Endothelial cell of umbilical vein (primary cell): ENCODE measurements around the gene LRRC7. TPM values are rescaled to one million over a fixed set of nuclear protein-coding genes. Genes with fewer than 3 reads are reported as not detected.

Experiments used
- BruUV-seq: library from RNA; stranded (reverse); fragments of 400-500 nt; replicated peaks from 2 replicates; lab custom pipeline; 2021; lab: Mats Ljungman, UMichigan
- CTCF ChIA-PET: fragments of 300-600, 350-600 bp; sonication (Branson Sonifier 250); formaldehyde crosslinking; loops from one replicate; lab custom pipeline; 2021; ENCODE audit warnings: antibody characterized with exemption, inconsistent platforms; lab: Charles Lee
- POLR2A ChIA-PET: fragments of 300-600, 350-600 bp; sonication (Branson Sonifier 250); formaldehyde crosslinking; loops from one replicate; lab custom pipeline; 2021; ENCODE audit warnings: antibody characterized with exemption, inconsistent platforms; lab: Charles Lee
- DNase-seq: peaks from one replicate; pipeline ENCODE4 v3.0.0-alpha.2; 2011; ENCODE audit warnings: low read depth, low spot score
- FAIRE-seq: peaks from 2 replicates; lab custom pipeline; 2011; peaks lifted over from hg19 to GRCh38; lab: Jason Lieb, UNC
- H2AFZ ChIP-seq: 2 replicates; pipeline ENCODE4 v1.6.0; 2012; ENCODE audit warnings: low read depth, low read length, control low read depth, inconsistent platforms
- H3K27ac ChIP-seq: 2 replicates; pipeline ENCODE4 v1.5.1; 2011; ENCODE audit warnings: low read depth, mild to moderate bottlenecking, control low read depth, low read length, moderate library complexity; ENCODE audit not compliant: insufficient read depth
- H3K27me3 ChIP-seq, 2 experiments: 2 replicates each; pipeline versions ENCODE4 v1.6.0 to v1.6.1; 2011; ENCODE audit warnings: low read length in 2 of 2, mixed read lengths in 1 of 2; ENCODE audit not compliant: control insufficient read depth in 2 of 2, insufficient read depth in 2 of 2
- H3K36me3 ChIP-seq, 2 experiments: 2 replicates in 1 of 2; 3 replicates in 1 of 2; pipeline ENCODE4 v1.5.1; 2011; ENCODE audit warnings: low read length in 2 of 2, mild to moderate bottlenecking in 1 of 2, moderate library complexity in 1 of 2; ENCODE audit not compliant: control insufficient read depth in 2 of 2, insufficient read depth in 2 of 2; ENCODE audit errors: extremely low read depth in 1 of 2
- H3K4me1 ChIP-seq: 3 replicates; pipeline ENCODE4 v1.5.1; 2011; ENCODE audit warnings: mild to moderate bottlenecking, low read length; ENCODE audit not compliant: control insufficient read depth, insufficient read depth; ENCODE audit errors: extremely low read depth
- H3K4me2 ChIP-seq: 2 replicates; pipeline ENCODE4 v1.6.1; 2011; ENCODE audit warnings: low read length, control low read depth, mixed read lengths; ENCODE audit not compliant: insufficient read depth
- H3K4me3 ChIP-seq, 3 experiments: fragments of 200-600 bp in 1 of 3; sonication (generic), shearing (Covaris generic) in 1 of 3; replicated peaks in 1 of 3; 2 replicates each; pipeline ENCODE4 v1.5.1; 2011 to 2016; ENCODE audit warnings: control low read depth in 3 of 3, low read length in 3 of 3, mild to moderate bottlenecking in 2 of 3, inconsistent platforms in 1 of 3, low read depth in 1 of 3, moderate library complexity in 1 of 3; ENCODE audit not compliant: insufficient read depth in 1 of 3
- H3K79me2 ChIP-seq: 2 replicates; pipeline ENCODE4 v1.6.0; 2012; ENCODE audit warnings: low read length, inconsistent platforms; ENCODE audit not compliant: control insufficient read depth, insufficient read depth
- H3K9ac ChIP-seq: replicated peaks from 2 replicates; pipeline ENCODE3; 2011; ENCODE audit warnings: low read length, control low read depth; ENCODE audit not compliant: insufficient read depth; ENCODE audit errors: extremely low read depth
- H3K9me1 ChIP-seq: replicated peaks from 3 replicates; pipeline ENCODE4 v1.6.0; 2011; ENCODE audit warnings: mild to moderate bottlenecking, low read length; ENCODE audit not compliant: control insufficient read depth, insufficient read depth; ENCODE audit errors: extremely low read depth
- H3K9me3 ChIP-seq: replicated peaks from 2 replicates; pipeline ENCODE4 v1.5.1; 2012; ENCODE audit warnings: low read length, inconsistent platforms; ENCODE audit not compliant: control insufficient read depth, insufficient read depth
- H4K20me1 ChIP-seq: replicated peaks from 2 replicates; pipeline ENCODE3; 2011; ENCODE audit warnings: mild to moderate bottlenecking, low read length; ENCODE audit not compliant: control insufficient read depth, insufficient read depth; ENCODE audit errors: extremely low read depth
- CTCF ChIP-seq, 2 donors: IDR thresholded peaks; 1 replicate in 1 of 2; 2 replicates in 1 of 2; pipeline ENCODE4 v1.5.1; 2011; ENCODE audit warnings: low read length in 2 of 2, mild to moderate bottlenecking in 2 of 2, moderate library complexity in 2 of 2, control low read depth in 1 of 2, inconsistent platforms in 1 of 2, low read depth in 1 of 2; ENCODE audit not compliant: insufficient read depth in 1 of 2; ENCODE audit errors: extremely low read depth in 1 of 2
- EZH2 ChIP-seq: IDR thresholded peaks from 2 replicates; pipeline ENCODE4 v1.6.1; 2012; ENCODE audit warnings: borderline replicate concordance, low read depth, mild to moderate bottlenecking, moderate library complexity, low read length, inconsistent platforms; ENCODE audit not compliant: severe bottlenecking
- FOS ChIP-seq: IDR thresholded peaks from 2 replicates; pipeline ENCODE4 v1.6.1; 2011; ENCODE audit warnings: mild to moderate bottlenecking, low read length, moderate library complexity, borderline replicate concordance; ENCODE audit not compliant: insufficient read depth
- GATA2 ChIP-seq: IDR thresholded peaks from 2 replicates; pipeline ENCODE4 v1.7.0; 2011; ENCODE audit warnings: low read depth, mild to moderate bottlenecking, moderate library complexity, mixed read lengths, low read length; ENCODE audit not compliant: insufficient read length, insufficient read depth
- JUN ChIP-seq: IDR thresholded peaks from 2 replicates; pipeline ENCODE4 v1.6.1; 2011; ENCODE audit warnings: borderline replicate concordance, low read depth; ENCODE audit not compliant: insufficient read length, insufficient read depth
- MAX ChIP-seq: IDR thresholded peaks from 2 replicates; pipeline ENCODE4 v1.6.1; 2011; ENCODE audit not compliant: insufficient read depth, insufficient read length
- MYC ChIP-seq: IDR thresholded peaks from one replicate; pipeline ENCODE4 v1.6.1; 2011; ENCODE audit warnings: mild to moderate bottlenecking, low read depth, low read length
- POLR2A ChIP-seq: IDR thresholded peaks from 2 replicates; pipeline ENCODE4 v1.6.1; 2012; ENCODE audit warnings: low read depth, mild to moderate bottlenecking, control low read depth, low read length
- POLR2AphosphoS5 ChIP-seq: IDR thresholded peaks from 2 replicates; pipeline ENCODE4 v1.6.1; 2012; ENCODE audit warnings: low read depth, mild to moderate bottlenecking, control low read depth, low read length, moderate library complexity; ENCODE audit not compliant: insufficient read depth
- dilution Hi-C: fragments of 300-500 bp; cut with MboI; formaldehyde crosslinking; loops from one replicate; pipeline ENCODE4 v1.15.0; 2019; ENCODE audit warnings: low sequenced_read_pairs; ENCODE audit not compliant: extremely low pct_ligation_motif_present
- intact Hi-C: fragments of 100-400 bp; cut with micrococcal nuclease; formaldehyde crosslinking; loops from one replicate; pipeline ENCODE4 v1.10.0; 2022
- polyA plus RNA-seq, 4 experiments: library from polyadenylated mRNA; depleted of rRNA in 3 of 4; stranded (reverse) in 3 of 4; unstranded in 1 of 4; fragments of >200 nt; gene quantifications; 2 replicates each; pipeline versions ENCODE4 v1.2.1 to v1.2.3, GENCODE V29; 2011 to 2012; ENCODE audit warnings: missing spikeins in 1 of 4
- total RNA-seq: library from RNA; stranded (reverse); gene quantifications from 2 replicates; pipeline ENCODE4 v1.2.3, GENCODE V29; 2021

Gene LRRC7
- total and polyA plus RNA-seq, 2 donors (not counting 3 experiments of a cell fraction or from before 2014, with no cell fraction given): 0.11 to 0.58 TPM

- no peak for DNase-seq
- Histone ChIP-seq H3K9me1 (no peaks in the 10 kb centered on the region), H3K27me3 (no peaks in the 10 kb centered on the region), H3K9ac (no peak overlapping the region), H3K27ac (no peak overlapping the region), H4K20me1 (no peaks in the 10 kb centered on the region), H3K4me1 (no peaks in the 10 kb centered on the region), H3K4me2 (no peak overlapping the region), H3K4me3 (no peak overlapping the region), H2AFZ (no peak overlapping the region), H3K9me3 (no peaks in the 10 kb centered on the region), H3K79me2 (no peaks in the 10 kb centered on the region), H3K36me3 (no peaks in the 10 kb centered on the region)
- ChIA-PET POLR2A (no interaction called here), CTCF (no interaction called here)
- dilution Hi-C loops: no loop called here
- no peak for TF ChIP-seq MYC
- no peak for TF ChIP-seq MAX
- TF ChIP-seq POLR2AphosphoS5: no peak
- TF ChIP-seq JUN: no peak
- TF ChIP-seq CTCF (IDR thresholded peaks at IDR 0.05; ENCODE audit: extremely low read depth in 1 of 2, insufficient read depth in 1 of 2, low read depth in 1 of 2, low read length in 2 of 2): no peak
- TF ChIP-seq FOS: no peak
- TF ChIP-seq EZH2: no peak
- no peak for TF ChIP-seq POLR2A
- TF ChIP-seq GATA2: no peak
- intact Hi-C loops: no loop called here
- FAIRE-seq: no peak
- no TSS peak for BruUV-seq
Observed at GRCh38 chr1:69750638-69751037, 182.9 kb downstream of the LRRC7 start.
